Panc1 (cell line): Measurements from ENCODE around the gene MYO1B. TPM values are rescaled to one million over a fixed set of nuclear protein-coding genes. Genes with fewer than 3 reads are reported as not detected.

Experiments
- ATAC-seq: fragments of 200-7000 bp; cut with Tn5 transposase; 2 replicates; pipeline ENCODE4 v1.9.1; 2020; ENCODE audit warnings: mild to moderate bottlenecking, moderate library complexity
- BruUV-seq: library from RNA; stranded (reverse); fragments of 400-500 nt; replicated peaks from 2 replicates; lab custom pipeline; 2021; lab: Mats Ljungman, UMichigan
- CTCF ChIA-PET: fragments of 300-600 bp; sonication (Branson Sonifier 250); formaldehyde crosslinking; loops from one replicate; lab custom pipeline; 2022; ENCODE audit warnings: antibody characterized with exemption; lab: Charles Lee
- POLR2A ChIA-PET: fragments of 300-600 bp; sonication (Branson Sonifier 250); formaldehyde crosslinking; loops from one replicate; lab custom pipeline; 2022; ENCODE audit warnings: antibody characterized with exemption; lab: Charles Lee
- DNase-seq: peaks from one replicate; pipeline ENCODE4 v3.0.0-alpha.2; 2010; ENCODE audit warnings: low read depth, low spot score
- H3K27ac ChIP-seq: 2 replicates; pipeline ENCODE4 v1.5.1; 2011; ENCODE audit warnings: mild to moderate bottlenecking, low read length, inconsistent platforms
- H3K27me3 ChIP-seq: fragments of 200-500 bp; sonication (Bioruptor generic); 2 replicates; pipeline ENCODE4 v1.6.0; 2014; ENCODE audit warnings: low read length, inconsistent platforms; ENCODE audit not compliant: control insufficient read depth, insufficient read depth
- H3K36me3 ChIP-seq: fragments of 200-500 bp; sonication (Bioruptor generic); 2 replicates; pipeline ENCODE4 v1.5.1; 2014; ENCODE audit warnings: inconsistent platforms, mild to moderate bottlenecking, low read length, moderate library complexity; ENCODE audit not compliant: control insufficient read depth, insufficient read depth
- H3K4me1 ChIP-seq: 2 replicates; pipeline ENCODE4 v1.5.1; 2011; ENCODE audit warnings: inconsistent platforms, mild to moderate bottlenecking, low read length, moderate library complexity; ENCODE audit not compliant: control insufficient read depth, insufficient read depth
- H3K4me3 ChIP-seq, 2 experiments: 2 replicates each; pipeline ENCODE4 v1.5.1; 2011 to 2012; ENCODE audit warnings: low read depth in 2 of 2, low read length in 2 of 2, mild to moderate bottlenecking in 2 of 2, inconsistent platforms in 1 of 2, moderate library complexity in 1 of 2
- H3K9me3 ChIP-seq: fragments of 200-500 bp; sonication (Bioruptor generic); 2 replicates; pipeline ENCODE4 v1.5.1; 2014; ENCODE audit warnings: low read depth, mild to moderate bottlenecking, inconsistent platforms, low read length, moderate library complexity; ENCODE audit not compliant: control insufficient read depth, insufficient read depth
- POLR2AphosphoS5 ChIP-seq: IDR thresholded peaks from 2 replicates; pipeline ENCODE4 v1.6.1; 2012; ENCODE audit warnings: mild to moderate bottlenecking, low read depth, low read length, moderate library complexity
- SIN3A ChIP-seq: IDR thresholded peaks from 2 replicates; pipeline ENCODE4 v1.6.1; 2012; ENCODE audit warnings: low read depth, mild to moderate bottlenecking, low read length, moderate library complexity, borderline replicate concordance; ENCODE audit not compliant: insufficient read depth
- TCF7L2 ChIP-seq: IDR thresholded peaks from 2 replicates; pipeline ENCODE4 v1.6.1; 2011; ENCODE audit warnings: mild to moderate bottlenecking, low read depth, low read length, inconsistent platforms
- in situ Hi-C: cut with HindIII; loops from 2 replicates; pipeline ENCODE4 v1.10.0; 2016; ENCODE audit warnings: low sequenced_read_pairs, low pct_unique_long_range_greater_than_20kb
- intact Hi-C: fragments of 100-400 bp; cut with micrococcal nuclease; formaldehyde crosslinking; loops from one replicate; pipeline ENCODE4 v1.10.0; 2022; ENCODE audit not compliant: unreplicated experiment
- total RNA-seq: library from RNA; stranded (reverse); gene quantifications from one replicate; pipeline ENCODE4 v1.2.1, GENCODE V29; 2021; ENCODE audit not compliant: unreplicated experiment
- TF ChIP-seq, protein P1 (sequence below), 2 experiments: IDR thresholded peaks; 2 replicates each; pipeline ENCODE4 v1.6.1; 2011 to 2012; ENCODE audit warnings: low read depth in 2 of 2, control low read depth in 1 of 2, low read length in 1 of 2, mild to moderate bottlenecking in 1 of 2, moderate library complexity in 1 of 2; ENCODE audit not compliant: insufficient read depth in 1 of 2
- TF ChIP-seq, protein P2 (sequence below): fragments of 450-650 bp; IDR thresholded peaks from 2 replicates; pipeline ENCODE4 v1.5.1; 2017; ENCODE audit warnings: mild to moderate bottlenecking

MYO1B gene
- total RNA-seq, 1 experiment from 2014 or later: 51.5 TPM

DNA sequence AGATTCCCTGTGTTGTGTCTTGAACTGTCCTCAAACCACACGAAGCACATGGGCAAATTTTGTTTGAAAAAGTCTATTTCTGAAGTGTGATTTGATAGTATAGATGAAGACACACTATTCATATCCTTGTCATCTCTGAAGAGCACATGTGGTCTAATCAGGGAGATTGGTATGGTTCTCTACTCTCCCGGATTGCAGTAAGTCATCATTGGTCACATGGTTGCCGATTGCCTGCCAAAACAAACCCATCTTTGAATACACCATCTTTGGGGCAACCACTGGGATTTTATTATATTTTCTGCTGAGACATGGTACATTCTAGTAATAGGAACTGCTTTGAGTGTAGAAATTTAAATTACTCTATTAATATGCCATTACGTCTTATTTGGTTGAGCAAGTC, 186.9 kb downstream of the MYO1B start:
- POLR2A ChIA-PET: no interaction called here
- ATAC-seq: no peak
- Histone ChIP-seq H3K36me3 (no peaks in the 10 kb centered on the region), H3K4me1 (no peaks in the 10 kb centered on the region), H3K27me3 (no peaks in the 10 kb centered on the region), H3K4me3 (no peak overlapping the region), H3K9me3 (no peaks in the 10 kb centered on the region), H3K27ac (no peak overlapping the region)
- TF ChIP-seq POLR2AphosphoS5: no peak
- TF ChIP-seq, protein P1, sequence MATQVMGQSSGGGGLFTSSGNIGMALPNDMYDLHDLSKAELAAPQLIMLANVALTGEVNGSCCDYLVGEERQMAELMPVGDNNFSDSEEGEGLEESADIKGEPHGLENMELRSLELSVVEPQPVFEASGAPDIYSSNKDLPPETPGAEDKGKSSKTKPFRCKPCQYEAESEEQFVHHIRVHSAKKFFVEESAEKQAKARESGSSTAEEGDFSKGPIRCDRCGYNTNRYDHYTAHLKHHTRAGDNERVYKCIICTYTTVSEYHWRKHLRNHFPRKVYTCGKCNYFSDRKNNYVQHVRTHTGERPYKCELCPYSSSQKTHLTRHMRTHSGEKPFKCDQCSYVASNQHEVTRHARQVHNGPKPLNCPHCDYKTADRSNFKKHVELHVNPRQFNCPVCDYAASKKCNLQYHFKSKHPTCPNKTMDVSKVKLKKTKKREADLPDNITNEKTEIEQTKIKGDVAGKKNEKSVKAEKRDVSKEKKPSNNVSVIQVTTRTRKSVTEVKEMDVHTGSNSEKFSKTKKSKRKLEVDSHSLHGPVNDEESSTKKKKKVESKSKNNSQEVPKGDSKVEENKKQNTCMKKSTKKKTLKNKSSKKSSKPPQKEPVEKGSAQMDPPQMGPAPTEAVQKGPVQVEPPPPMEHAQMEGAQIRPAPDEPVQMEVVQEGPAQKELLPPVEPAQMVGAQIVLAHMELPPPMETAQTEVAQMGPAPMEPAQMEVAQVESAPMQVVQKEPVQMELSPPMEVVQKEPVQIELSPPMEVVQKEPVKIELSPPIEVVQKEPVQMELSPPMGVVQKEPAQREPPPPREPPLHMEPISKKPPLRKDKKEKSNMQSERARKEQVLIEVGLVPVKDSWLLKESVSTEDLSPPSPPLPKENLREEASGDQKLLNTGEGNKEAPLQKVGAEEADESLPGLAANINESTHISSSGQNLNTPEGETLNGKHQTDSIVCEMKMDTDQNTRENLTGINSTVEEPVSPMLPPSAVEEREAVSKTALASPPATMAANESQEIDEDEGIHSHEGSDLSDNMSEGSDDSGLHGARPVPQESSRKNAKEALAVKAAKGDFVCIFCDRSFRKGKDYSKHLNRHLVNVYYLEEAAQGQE (IDR thresholded peaks at IDR 0.05; ENCODE audit: insufficient read depth in 1 of 2, low read depth in 2 of 2, low read length in 1 of 2): no peak
- no peak for TF ChIP-seq SIN3A
- TF ChIP-seq, protein P2, sequence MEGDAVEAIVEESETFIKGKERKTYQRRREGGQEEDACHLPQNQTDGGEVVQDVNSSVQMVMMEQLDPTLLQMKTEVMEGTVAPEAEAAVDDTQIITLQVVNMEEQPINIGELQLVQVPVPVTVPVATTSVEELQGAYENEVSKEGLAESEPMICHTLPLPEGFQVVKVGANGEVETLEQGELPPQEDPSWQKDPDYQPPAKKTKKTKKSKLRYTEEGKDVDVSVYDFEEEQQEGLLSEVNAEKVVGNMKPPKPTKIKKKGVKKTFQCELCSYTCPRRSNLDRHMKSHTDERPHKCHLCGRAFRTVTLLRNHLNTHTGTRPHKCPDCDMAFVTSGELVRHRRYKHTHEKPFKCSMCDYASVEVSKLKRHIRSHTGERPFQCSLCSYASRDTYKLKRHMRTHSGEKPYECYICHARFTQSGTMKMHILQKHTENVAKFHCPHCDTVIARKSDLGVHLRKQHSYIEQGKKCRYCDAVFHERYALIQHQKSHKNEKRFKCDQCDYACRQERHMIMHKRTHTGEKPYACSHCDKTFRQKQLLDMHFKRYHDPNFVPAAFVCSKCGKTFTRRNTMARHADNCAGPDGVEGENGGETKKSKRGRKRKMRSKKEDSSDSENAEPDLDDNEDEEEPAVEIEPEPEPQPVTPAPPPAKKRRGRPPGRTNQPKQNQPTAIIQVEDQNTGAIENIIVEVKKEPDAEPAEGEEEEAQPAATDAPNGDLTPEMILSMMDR: no peak
- TF ChIP-seq TCF7L2: no peak
- intact Hi-C loops: no loop called here
- BruUV-seq: no TSS peak
- no peak for DNase-seq
- in situ Hi-C loops: no loop called here
- CTCF ChIA-PET: no interaction called here

DNA sequence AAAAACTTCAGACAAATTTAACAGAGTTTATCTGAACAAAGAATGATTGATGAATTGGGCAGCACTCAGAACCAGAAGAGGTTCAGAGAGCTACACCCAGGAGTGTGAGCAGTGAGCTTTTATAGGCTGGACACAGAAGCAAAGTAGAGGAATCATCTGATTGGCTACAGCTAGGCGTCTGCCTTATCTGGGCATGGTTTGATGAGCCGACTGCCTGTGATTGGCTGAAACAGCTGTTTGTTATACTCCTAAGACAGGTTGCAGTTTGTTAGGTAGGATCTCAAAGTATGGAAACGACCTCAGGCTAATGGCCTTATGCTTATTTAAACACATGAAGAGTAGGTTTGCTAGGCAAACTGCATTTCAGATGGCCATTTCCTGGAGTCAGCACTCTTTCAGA, 188.9 kb downstream of the MYO1B start:
- H3K27ac ChIP-seq: no peak overlapping the region
- H3K4me1 ChIP-seq: no peaks in the 10 kb centered on the region
- no peak for TF ChIP-seq TCF7L2
- TF ChIP-seq POLR2AphosphoS5: no peak
- TF ChIP-seq, protein P2: no peak
- TF ChIP-seq, protein P1 (IDR thresholded peaks at IDR 0.05; ENCODE audit: insufficient read depth in 1 of 2, low read depth in 2 of 2, low read length in 1 of 2): no peak
- TF ChIP-seq SIN3A: no peak
- intact Hi-C loops: no loop called here
- no peak overlapping the region for H3K4me3 ChIP-seq
- no peaks in the 10 kb centered on the region for H3K27me3 ChIP-seq
- no TSS peak for BruUV-seq
- no peak for ATAC-seq
- no peak for DNase-seq
- H3K9me3 ChIP-seq: no peaks in the 10 kb centered on the region
- POLR2A ChIA-PET: no interaction called here
- CTCF ChIA-PET: no interaction called here
- in situ Hi-C loops: no loop called here
- H3K36me3 ChIP-seq: no peaks in the 10 kb centered on the region
